Measurements from ENCODE around the gene SUN3. TPM values are rescaled to one million over a fixed set of nuclear protein-coding genes. Genes with fewer than 3 reads are reported as not detected.
A peak's percentile ranks its signal among the peaks of the same experiment; 100 is the strongest.

The SUN3 gene
- total and polyA plus RNA-seq, 8 donors, result not detected

- Histone ChIP-seq H3K4me3 (no peak overlapping the region), H3K9me3 (no peaks in the 10 kb centered on the region), H3K36me3 (peaks cover 0 to 6% (median 0%) of the 10 kb centered on the region in 3 donors), H3K4me1 (no peaks in the 10 kb centered on the region), H3K27ac (no peak overlapping the region), H3K27me3 (no peaks in the 10 kb centered on the region)
- intact Hi-C loops (cut with DNase I), result no loop called here
- no peak for DNase-seq
- TF ChIP-seq CTCF (IDR thresholded peaks at IDR 0.05), result no peak
- 95 to 96% methylated on average over 4 of the region's 4 CpGs for WGBS, 2 donors
- FAIRE-seq, result no peak
- ATAC-seq, result no peak
These were observed 74.5 kb downstream of the SUN3 start for GRCh38 chr7:47954231-47954911.

GRCh38 chr7:47953822-47954221 is 75.1 kb downstream of the SUN3 start:
- no peaks in the 10 kb centered on the region for H3K4me1 ChIP-seq
- FAIRE-seq, result no peak
- no peak overlapping the region for H3K27ac ChIP-seq
- no peaks in the 10 kb centered on the region for H3K27me3 ChIP-seq
- no peak overlapping the region for H3K4me3 ChIP-seq
- no peak for ATAC-seq
- no peak for DNase-seq
- intact Hi-C loops (cut with DNase I), result no loop called here
- no peak for TF ChIP-seq CTCF (IDR thresholded peaks at IDR 0.05)
- peaks cover 0 to 6% (median 0%) of the 10 kb centered on the region in 3 donors for H3K36me3 ChIP-seq
- 87 to 91% methylated on average over 4 of the region's 4 CpGs for WGBS, 2 donors
- no peaks in the 10 kb centered on the region for H3K9me3 ChIP-seq

GRCh38 chr7:47952224-47952623 is 76.7 kb downstream of the SUN3 start:
- no peaks in the 10 kb centered on the region for H3K27me3 ChIP-seq
- no peaks in the 10 kb centered on the region for H3K4me1 ChIP-seq
- no peak overlapping the region for H3K4me3 ChIP-seq
- DNase-seq, result no peak
- H3K9me3 ChIP-seq, result no peaks in the 10 kb centered on the region
- no peak for TF ChIP-seq CTCF (IDR thresholded peaks at IDR 0.05)
- H3K36me3 ChIP-seq, result peaks cover 0 to 6% (median 0%) of the 10 kb centered on the region in 3 donors
- intact Hi-C loops (cut with DNase I), result no loop called here
- WGBS, 2 donors, result 66 to 69% methylated on average over 4 of the region's 4 CpGs
- no peak for FAIRE-seq
- H3K27ac ChIP-seq, result no peak overlapping the region
- no peak for ATAC-seq

- Histone ChIP-seq H3K27ac (no peak overlapping the region), H3K4me3 (no peak overlapping the region), H3K4me1 (no peaks in the 10 kb centered on the region), H3K9me3 (no peaks in the 10 kb centered on the region), H3K36me3 (peaks cover 0 to 6% (median 0%) of the 10 kb centered on the region in 3 donors), H3K27me3 (no peaks in the 10 kb centered on the region)
- ATAC-seq (peak; percentile 63 to 97 (median 82)), DNase-seq (no peak), FAIRE-seq (no peak)
- intact Hi-C loops (cut with DNase I), result no loop called here
- TF ChIP-seq CTCF (IDR thresholded peaks at IDR 0.05), result no peak
These were observed 77.5 kb downstream of the SUN3 start for GRCh38 chr7:47951374-47951773.

- H3K9me3 ChIP-seq, result no peaks in the 10 kb centered on the region
- intact Hi-C loops (cut with DNase I), result no loop called here
- TF ChIP-seq CTCF (IDR thresholded peaks at IDR 0.05), result no peak
- DNase-seq, result no peak
- no peak overlapping the region for H3K4me3 ChIP-seq
- no peak overlapping the region for H3K27ac ChIP-seq
- 71 to 72% methylated on average over 11 of the region's 11 CpGs for WGBS, 2 donors
- FAIRE-seq, result no peak
- peak in 3 of 4 donors; percentile 23 to 58 (median 34) for ATAC-seq
- no peaks in the 10 kb centered on the region for H3K27me3 ChIP-seq
- peaks cover 0 to 6% (median 0%) of the 10 kb centered on the region in 3 donors for H3K36me3 ChIP-seq
- no peaks in the 10 kb centered on the region for H3K4me1 ChIP-seq
These were observed 78.2 kb downstream of the SUN3 start for GRCh38 chr7:47950714-47951113.

Measured in pancreas (tissue), 10 donors.